Osteocyte (in vitro differentiated cells): ENCODE results near the gene VPS13D. TPM values are rescaled to one million over a fixed set of nuclear protein-coding genes. Genes with fewer than 3 reads are reported as not detected.

Experiments used
- DNase-seq: peaks from one replicate; pipeline ENCODE4 v3.0.0; 2021; ENCODE audit warnings: mixed read lengths; ENCODE audit not compliant: unreplicated experiment; ENCODE audit errors: extremely low spot score
- H3K27ac Mint-ChIP-seq: one replicate; pipeline ENCODE4 v1.8.0; 2021; ENCODE audit warnings: mild to moderate bottlenecking, mixed read lengths; ENCODE audit not compliant: unreplicated experiment
- H3K27me3 Mint-ChIP-seq: one replicate; pipeline ENCODE4 v1.8.0; 2021; ENCODE audit warnings: mixed read lengths; ENCODE audit not compliant: unreplicated experiment
- H3K36me3 Mint-ChIP-seq: one replicate; pipeline ENCODE4 v1.8.0; 2021; ENCODE audit warnings: mixed read lengths; ENCODE audit not compliant: unreplicated experiment
- H3K4me1 Mint-ChIP-seq: one replicate; pipeline ENCODE4 v1.8.0; 2021; ENCODE audit warnings: mixed read lengths; ENCODE audit not compliant: unreplicated experiment
- H3K4me3 Mint-ChIP-seq: one replicate; pipeline ENCODE4 v1.8.0; 2021; ENCODE audit warnings: mild to moderate bottlenecking, moderate library complexity, mixed read lengths; ENCODE audit not compliant: unreplicated experiment
- H3K9me3 Mint-ChIP-seq: one replicate; pipeline ENCODE4 v1.8.0; 2021; ENCODE audit warnings: mixed read lengths; ENCODE audit not compliant: unreplicated experiment
- CTCF ChIP-seq: fragments of 200-600 bp; sonication (generic); IDR thresholded peaks from 2 replicates; pipeline ENCODE4 v1.5.0; 2021; ENCODE audit warnings: antibody characterized with exemption, mild to moderate bottlenecking, moderate library complexity
- total RNA-seq: library from RNA; stranded (reverse); gene quantifications from 2 replicates; pipeline ENCODE4 v1.2.1, GENCODE V29; 2021

The VPS13D gene
- total RNA-seq, 1 donor from 2014 or later: 41.1 TPM

GRCh38 chr1:12496154-12496961 is 266.5 kb downstream of the VPS13D start:
- Mint-ChIP-seq H3K27ac (no peak overlapping the region), H3K9me3 (no peaks in the 10 kb centered on the region), H3K4me3 (no peak overlapping the region), H3K27me3 (no peaks in the 10 kb centered on the region), H3K36me3 (peaks cover 25% of the 10 kb centered on the region), H3K4me1 (peaks cover 16% of the 10 kb centered on the region)
- no peak for TF ChIP-seq CTCF
- no peak for DNase-seq

- no peak for DNase-seq
- Mint-ChIP-seq H3K4me3 (no peak overlapping the region), H3K27me3 (no peaks in the 10 kb centered on the region), H3K27ac (no peak overlapping the region), H3K4me1 (peaks cover 24% of the 10 kb centered on the region), H3K36me3 (peaks cover 39% of the 10 kb centered on the region), H3K9me3 (no peaks in the 10 kb centered on the region)
- no peak for TF ChIP-seq CTCF
Observed at GRCh38 chr1:12499539-12500240, 269.9 kb downstream of the VPS13D start.

GRCh38 chr1:12501661-12502060 is 271.8 kb downstream of the VPS13D start:
- no peak for TF ChIP-seq CTCF
- no peak for DNase-seq
- Mint-ChIP-seq H3K9me3 (no peaks in the 10 kb centered on the region), H3K27ac (peak overlapping the region; percentile 14), H3K36me3 (peaks cover 48% of the 10 kb centered on the region), H3K27me3 (no peaks in the 10 kb centered on the region), H3K4me3 (no peak overlapping the region), H3K4me1 (peaks cover 18% of the 10 kb centered on the region)

- H3K27ac Mint-ChIP-seq: peak overlapping the region; percentile 3
- H3K4me1 Mint-ChIP-seq: peaks cover 11% of the 10 kb centered on the region
- no peaks in the 10 kb centered on the region for H3K27me3 Mint-ChIP-seq
- TF ChIP-seq CTCF: no peak
- DNase-seq: no peak
- no peak overlapping the region for H3K4me3 Mint-ChIP-seq
- H3K9me3 Mint-ChIP-seq: no peaks in the 10 kb centered on the region
- peaks cover 45% of the 10 kb centered on the region for H3K36me3 Mint-ChIP-seq
Observed at GRCh38 chr1:12502336-12503109, 272.7 kb downstream of the VPS13D start.

- peaks cover 35% of the 10 kb centered on the region for H3K36me3 Mint-ChIP-seq
- H3K27me3 Mint-ChIP-seq: no peaks in the 10 kb centered on the region
- no peak overlapping the region for H3K4me3 Mint-ChIP-seq
- peaks cover 11% of the 10 kb centered on the region for H3K4me1 Mint-ChIP-seq
- no peaks in the 10 kb centered on the region for H3K9me3 Mint-ChIP-seq
- no peak overlapping the region for H3K27ac Mint-ChIP-seq
- TF ChIP-seq CTCF: no peak
- no peak for DNase-seq
Observed at GRCh38 chr1:12503709-12504108, 273.9 kb downstream of the VPS13D start.
